NCI-H460 (cell line): Measurements from ENCODE around the gene SCLY. TPM values are rescaled to one million over a fixed set of nuclear protein-coding genes. Genes with fewer than 3 reads are reported as not detected.

Experiments
- small RNA-seq, 2 experiments: library from RNA; depleted of rRNA; stranded (forward); fragments of <200 nt; gene quantifications; one replicate each; pipeline ENCODE3, GENCODE V24; 2014
- total RNA-seq: library from RNA; depleted of rRNA; stranded (reverse); fragments of >200 nt; shearing (Covaris generic); gene quantifications from 2 replicates; pipeline ENCODE4 v1.2.3, GENCODE V29; 2014; rRNA removed

The SCLY gene
- total RNA-seq, 1 experiment from 2014 or later = 40.1 TPM

Small RNA genes lying within 50 kb of the gene (small RNA-seq; reads per million reads assigned to genes)
- 0 reads per million in 2 experiments for gene RNU6-1333P

Other genes with a start within 250 kb of the SCLY start
- 0.43 and 0.52 TPM in 2 replicates for gene RAMP1, start 201.4 kb upstream of the SCLY start, total RNA-seq
- gene UBE2F, start 94.0 kb upstream of the SCLY start, total RNA-seq = 67.1 and 70.4 TPM in 2 replicates
- 0.20 and 0.35 TPM in 2 replicates for gene ESPNL, start 39.3 kb downstream of the SCLY start, total RNA-seq
- gene KLHL30, start 77.7 kb downstream of the SCLY start, total RNA-seq = 0.05 TPM in 1 of 2 replicates, not detected in the other
- 7.7 and 10.0 TPM in 2 replicates for gene ERFE, start 98.0 kb downstream of the SCLY start, total RNA-seq
- gene ILKAP, start 142.7 kb downstream of the SCLY start, total RNA-seq = 24.2 and 25.3 TPM in 2 replicates
- gene HES6, start 179.0 kb downstream of the SCLY start, total RNA-seq = 10.1 and 10.5 TPM in 2 replicates
- 4.2 and 4.5 TPM in 2 replicates for gene PER2, start 227.6 kb downstream of the SCLY start, total RNA-seq